DMS153 (cell line): ENCODE results near the gene N4BP2.

Experiments
- DNase-seq: peaks from one replicate; lab custom pipeline; 2025; lab: John Stamatoyannopoulos, UW

N4BP2 gene

DNA sequence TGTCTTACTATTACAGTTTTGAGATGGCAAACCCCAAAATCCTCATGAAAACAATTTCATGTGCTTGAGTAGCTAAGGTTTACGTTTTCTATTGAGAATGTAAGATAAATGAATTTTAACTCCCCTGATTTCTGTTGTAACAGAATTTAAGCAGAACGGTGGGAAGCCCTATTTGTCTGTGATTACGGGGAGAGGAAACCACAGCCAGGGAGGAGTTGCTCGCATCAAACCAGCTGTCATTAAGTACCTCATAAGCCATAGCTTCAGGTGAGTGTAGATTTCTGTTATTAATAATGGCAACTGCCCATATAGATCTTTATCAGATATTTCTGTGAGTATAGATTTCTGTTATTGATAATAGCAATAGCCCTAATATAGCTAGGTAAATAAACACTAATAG is 96.0 kb downstream of the N4BP2 start:
- DNase-seq = no peak

DNA sequence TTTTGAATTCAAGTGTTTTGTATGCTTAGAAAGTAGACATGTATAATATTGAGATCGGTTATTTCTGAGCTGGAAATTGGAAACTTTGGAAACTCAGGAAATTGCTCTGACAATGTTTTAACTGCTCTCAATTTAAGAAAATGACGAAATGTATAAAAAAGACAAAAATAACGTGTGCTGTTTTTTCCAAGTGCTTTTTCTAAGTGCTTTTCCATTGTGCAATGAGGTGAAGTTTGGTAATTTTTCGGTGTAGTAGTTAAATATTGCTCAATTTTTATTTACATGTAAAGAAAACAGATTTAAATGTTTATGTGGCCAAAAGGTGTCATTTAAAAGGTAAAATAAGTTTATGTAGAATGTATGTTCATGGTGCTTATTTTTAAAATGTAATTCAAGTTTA is 100.8 kb downstream of the N4BP2 start:
- DNase-seq = no peak

DNA sequence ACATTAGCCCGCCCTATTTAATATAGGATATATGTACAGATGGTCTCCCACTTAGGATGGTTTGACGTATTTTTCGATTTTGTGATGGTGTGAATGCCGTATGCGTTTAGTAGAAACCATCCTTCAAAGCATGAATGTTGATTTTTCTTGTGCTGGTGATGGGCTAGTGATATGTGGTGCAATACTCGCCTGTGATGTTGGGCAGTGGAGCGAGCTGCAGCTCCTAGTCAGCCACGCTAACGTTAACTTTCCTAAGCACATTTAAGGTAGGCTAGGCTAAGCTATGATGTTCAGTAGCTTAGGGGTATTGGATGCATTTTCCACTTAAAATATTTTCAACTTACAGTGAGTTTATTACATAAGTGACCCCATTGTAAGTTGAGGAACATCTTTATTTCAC is 103.6 kb downstream of the N4BP2 start:
- DNase-seq = no peak

DNA sequence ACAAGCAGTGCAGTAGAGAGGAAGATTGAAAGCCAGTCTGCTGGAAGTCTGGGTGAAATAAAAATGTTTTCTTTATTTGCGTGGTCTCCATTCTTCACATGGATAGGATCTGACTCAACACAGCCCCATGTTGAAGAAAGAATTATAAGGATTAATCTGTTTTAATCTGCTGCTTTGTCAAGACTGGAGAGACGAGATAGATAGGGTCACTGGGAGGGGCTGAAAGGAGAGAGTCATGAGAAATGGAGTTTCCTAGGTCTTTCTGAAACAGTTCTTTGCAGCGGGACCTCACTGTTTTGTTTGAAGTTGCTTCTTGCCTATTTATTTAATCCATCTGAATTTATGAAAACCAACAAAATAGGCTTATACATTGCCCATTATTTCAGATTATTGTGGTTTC is 107.8 kb downstream of the N4BP2 start:
- no peak for DNase-seq

DNA sequence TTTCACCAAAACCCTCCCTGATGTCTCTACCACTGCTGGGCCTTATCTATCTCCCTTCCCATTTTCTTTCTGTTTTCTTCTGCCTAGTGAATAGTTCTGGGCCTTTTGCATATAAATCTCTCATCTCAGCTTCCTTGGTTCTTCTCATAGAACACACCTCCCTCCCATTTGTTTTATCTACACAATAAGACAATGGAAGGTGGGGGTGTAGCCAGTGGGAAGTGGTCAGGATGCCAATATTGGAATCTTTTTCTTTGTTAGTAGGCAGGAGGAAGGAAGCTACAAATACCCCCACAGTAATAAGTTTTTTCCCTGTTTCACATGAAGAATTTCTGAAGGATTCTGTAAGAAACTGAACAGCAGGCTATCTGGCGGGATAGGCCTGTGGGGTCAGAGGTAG is 109.3 kb downstream of the N4BP2 start:
- DNase-seq = no peak

DNA sequence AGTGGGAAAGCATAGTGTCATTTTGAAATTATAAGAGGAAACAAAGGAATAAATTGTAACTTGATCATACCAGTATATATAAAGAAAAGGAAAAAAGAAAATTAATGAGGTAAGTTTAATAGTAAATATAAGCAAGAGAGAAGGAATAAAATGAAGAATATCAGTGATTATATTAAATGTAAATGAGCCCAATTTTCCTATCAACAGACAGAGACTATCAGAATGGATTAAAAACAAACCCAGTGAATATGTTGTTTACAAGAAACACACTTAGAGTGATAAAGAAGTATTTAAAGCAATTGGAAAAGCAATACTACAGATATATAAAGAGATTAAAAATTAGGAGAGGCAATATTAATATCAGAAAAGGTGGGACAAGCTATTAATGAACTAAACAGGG is 111.4 kb downstream of the N4BP2 start:
- DNase-seq = no peak

DNA sequence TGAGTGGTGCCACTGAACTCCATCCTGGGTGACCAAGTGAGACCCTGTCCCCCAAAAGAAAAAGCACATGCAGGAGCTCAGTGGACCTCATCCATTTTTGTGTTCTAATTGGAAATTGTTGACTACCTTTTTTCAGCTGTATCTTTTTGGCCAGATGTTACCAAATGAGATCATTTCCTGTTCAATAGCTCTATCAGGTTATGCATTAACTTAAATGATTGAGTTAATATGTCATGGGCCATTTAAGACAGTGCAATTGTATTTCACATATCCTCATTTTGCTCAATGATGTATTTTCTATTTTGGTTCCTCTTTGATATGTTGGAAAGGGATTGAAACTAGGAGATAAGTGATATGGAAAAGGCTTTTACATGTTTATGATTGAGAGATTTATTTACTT is 113.9 kb downstream of the N4BP2 start:
- no peak for DNase-seq

DNA sequence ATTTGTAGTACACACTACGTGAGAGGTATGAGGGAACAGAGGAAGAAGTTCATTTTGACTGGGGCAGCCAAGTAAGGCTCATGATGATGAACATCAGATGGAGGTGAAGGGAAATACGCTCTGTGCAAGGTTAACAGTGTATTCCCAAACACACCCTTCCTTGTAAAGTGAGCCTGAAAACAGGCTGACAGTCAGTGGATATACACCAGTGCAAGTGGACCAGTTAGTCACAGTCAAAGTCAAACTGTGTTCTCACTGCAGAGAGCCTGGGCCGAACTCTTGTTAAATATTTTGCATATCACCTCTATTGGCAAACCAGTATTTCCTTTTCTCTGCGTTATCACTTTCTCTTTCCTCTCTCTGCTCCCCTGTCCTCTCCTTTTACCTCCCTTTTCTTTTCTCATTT is 116.8 kb downstream of the N4BP2 start:
- no peak for DNase-seq

DNA sequence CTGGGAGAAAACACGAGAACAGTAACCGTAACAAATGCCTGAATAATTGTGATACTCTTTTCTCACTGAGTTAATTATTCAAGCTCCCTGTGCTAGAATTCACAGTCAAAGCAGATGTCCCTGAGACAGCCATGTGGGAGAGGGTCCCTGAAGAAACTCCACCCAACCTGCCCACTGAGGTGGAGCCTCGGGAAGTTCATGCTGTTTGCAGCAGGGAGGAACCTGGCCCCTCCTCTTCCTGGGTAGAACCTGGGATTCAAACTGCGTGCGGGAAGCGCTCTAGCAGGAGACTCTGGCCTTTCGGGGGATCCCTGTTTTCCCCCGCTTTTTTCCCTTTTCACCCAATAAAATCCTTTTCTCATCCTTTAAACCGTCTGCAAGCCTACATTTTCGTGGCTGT is 120.0 kb downstream of the N4BP2 start:
- DNase-seq = no peak

DNA sequence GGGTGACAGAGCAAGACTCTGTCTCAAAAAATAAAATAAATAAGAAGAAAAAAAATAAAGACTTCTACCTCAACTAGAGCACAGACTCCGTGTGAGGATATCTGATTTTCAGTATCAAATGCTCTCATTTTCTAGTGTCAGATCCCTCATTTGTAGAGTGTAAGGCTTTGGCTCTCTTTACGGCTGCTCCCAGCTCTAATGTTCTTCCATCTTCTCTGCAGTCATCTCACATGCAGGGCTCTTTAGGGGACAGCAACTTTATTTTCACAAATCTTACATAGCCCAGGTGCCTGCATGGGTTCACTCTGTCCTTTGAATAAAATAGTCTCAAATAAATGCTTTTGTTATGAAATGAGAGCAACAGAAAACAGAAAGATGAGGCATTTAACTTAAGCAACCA is 120.9 kb downstream of the N4BP2 start:
- no peak for DNase-seq

DNA sequence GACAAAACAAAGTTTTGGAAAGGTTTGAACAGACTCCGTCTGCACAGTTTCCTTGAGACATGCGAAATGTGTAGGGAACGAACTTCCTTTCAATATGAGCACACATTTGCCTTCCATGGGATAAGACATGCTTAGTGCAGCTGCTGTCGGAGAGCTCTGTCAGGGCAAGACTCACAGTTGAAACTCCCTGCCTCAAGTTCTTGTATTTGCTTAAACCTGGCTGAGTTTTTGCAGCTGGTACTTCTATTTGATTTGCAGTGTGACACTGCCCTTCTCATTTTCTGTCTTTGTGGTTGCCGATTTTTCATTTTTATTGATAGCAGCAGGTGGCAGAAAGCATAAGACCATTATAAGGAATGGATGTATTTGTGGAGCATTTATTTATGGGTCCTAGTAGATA is 122.0 kb downstream of the N4BP2 start:
- no peak for DNase-seq

DNA sequence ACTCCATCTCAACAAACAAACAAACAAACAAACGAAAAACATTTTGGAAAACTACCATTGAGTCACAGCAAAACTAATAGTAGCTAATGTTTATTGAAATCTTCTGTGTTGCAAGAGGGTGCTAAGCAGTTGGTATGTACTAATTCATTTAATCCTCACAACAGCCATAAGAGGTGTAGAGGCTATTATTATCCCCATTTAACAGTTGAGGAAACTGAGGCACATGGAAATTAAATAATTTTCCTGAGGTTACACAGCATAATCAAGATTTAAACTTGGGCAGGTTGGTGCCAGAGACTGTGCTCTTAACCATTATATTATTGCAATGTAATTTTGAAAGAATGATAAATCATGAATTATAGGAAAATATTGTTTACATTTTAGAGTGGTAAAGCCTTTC is 122.7 kb downstream of the N4BP2 start:
- no peak for DNase-seq

DNA sequence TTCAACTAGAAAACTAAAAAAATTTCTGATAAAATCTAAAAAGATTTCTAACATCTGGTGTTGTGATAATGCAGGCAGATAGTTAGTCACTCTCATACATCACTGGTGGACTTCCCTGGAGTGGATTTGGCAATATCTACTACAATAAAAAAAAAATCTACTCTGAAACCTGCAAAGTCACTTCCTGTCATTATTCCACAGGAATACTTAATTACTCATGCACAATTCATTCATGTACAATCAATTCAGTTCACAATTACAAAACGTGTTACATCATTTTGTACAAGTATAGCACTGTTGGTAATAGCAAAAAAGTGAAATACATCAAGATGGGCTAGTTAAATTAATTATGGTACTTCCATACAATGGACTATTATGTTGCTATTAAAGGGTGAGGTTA is 123.7 kb downstream of the N4BP2 start:
- DNase-seq = no peak

DNA sequence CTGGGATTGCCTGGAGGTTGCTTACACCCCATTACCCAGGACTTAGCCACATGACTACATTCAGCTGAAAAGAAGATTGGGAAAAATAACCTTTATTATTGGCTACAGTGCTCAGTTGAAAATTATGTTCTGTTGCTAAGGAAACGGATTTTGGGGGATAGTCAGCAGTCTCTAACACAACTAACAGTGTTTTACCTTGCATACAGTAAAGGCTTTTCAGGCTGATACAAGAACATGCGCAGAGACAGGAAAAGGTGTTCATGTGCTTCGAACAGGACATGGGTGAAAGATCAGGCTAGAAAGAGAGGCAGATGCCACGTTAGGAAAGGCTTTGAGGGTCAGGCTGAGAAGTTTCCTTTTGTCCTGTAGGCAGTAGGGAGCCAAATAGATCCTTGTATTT is 125.4 kb downstream of the N4BP2 start:
- DNase-seq = no peak

DNA sequence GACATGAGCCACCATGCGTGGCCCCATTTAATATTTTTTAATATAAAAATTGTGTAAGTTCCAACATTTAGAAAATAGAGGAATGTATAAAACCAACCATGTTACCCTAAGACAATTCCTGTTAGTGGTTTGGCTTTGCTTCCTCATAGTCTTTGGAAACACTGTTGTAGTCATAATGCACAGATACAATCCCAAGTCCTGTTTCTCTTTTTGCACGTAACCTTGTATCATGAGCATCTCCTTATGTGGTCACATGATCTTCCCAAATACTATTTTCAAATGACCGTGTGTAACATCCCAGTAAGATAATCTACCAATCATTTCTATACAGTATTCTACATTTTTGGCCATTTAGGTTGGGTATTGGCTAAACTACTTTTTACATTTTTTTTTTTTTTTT is 126.3 kb downstream of the N4BP2 start:
- DNase-seq = no peak

DNA sequence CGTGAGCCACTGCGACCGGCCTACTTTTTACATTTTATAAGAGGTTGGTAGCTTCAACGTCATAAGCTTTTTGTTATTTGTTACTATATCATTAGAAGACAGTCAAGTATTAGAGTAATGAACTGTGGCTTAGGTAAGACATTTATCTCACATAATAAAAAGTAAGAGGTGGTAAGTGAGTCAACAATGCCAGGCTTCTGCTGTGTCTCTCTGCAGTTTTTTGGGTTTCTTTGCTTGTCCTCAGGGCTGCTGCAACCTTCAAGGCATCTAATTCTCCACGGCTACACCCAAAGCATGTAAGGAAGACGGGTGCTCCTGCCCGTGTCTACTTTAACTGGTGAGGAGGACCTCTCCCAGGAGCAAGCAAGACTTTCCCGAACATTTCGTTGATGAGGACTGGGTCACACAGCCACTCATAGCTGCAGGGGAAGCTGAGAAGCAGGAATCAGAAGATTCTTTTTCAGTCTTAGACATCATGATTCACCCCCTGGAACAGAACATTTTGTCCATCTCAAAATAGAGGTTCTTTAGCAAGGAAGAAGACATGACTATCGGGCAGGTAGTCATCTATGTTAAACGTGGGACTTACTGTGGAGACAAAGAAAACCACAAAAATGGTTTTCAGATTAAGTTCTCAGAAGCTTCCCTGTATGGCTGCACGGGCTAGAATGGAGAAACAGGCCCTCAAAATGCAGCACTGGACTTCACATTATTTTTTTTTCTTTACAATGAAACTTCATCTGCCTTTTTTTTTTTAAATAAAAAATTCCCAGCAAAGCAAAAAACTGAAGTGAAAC is 127.2 kb downstream of the N4BP2 start:
- DNase-seq = no peak

DNA sequence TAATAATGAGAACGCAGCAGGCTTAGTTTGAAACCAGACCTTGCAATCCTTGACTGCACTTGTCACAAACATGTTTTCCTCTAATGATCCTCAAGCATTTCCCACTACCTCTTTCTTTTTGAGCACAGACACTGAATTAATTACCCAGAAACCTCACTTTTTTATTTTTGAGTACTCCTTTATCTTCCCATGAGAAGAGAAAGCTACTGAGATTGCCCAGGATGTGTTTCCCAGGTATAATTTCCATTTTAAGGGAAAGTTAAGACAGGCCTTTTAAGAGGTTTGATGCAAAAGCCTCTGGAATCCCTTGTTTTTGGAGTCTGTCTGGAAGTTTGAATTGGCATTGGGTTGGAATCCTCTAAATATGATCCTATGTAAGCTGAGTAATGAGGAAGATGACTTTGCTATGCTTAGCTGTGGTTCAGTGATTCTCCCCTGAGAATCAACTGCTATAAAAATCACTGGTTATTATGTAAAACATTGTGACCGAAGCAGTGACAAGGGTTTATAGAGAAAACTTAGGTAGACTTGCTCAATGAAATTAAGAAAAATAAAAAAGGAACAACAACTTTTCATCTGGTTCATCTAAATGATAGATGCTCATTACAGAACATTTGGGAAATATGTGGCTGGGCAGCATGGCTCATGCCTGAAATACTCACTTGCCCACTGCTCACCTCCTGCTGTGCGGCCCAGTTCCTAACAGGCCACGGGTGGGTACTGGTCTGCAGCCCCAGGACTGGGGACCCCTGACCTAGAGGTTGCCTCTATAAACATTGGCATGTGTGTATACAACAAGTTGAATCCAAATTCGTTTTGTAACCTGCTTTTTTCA is 129.4 kb downstream of the N4BP2 start:
- DNase-seq = no peak

DNA sequence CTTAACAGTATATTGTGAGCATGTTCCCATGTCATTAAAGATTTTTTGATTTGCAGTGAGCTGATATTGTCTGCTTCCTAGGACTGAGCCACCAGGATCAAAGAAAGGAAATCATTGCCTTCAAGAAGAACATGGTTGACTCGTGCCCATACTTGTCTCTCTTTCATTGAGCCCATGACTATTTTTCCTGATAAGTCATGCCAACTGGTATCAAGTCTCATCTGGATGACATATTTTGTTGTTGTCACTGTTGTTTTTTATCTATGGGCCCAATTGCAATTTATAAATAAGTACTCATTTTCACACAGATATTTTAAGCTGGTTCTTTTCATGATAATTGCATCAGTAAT is 130.0 kb downstream of the N4BP2 start:
- no peak for DNase-seq

DNA sequence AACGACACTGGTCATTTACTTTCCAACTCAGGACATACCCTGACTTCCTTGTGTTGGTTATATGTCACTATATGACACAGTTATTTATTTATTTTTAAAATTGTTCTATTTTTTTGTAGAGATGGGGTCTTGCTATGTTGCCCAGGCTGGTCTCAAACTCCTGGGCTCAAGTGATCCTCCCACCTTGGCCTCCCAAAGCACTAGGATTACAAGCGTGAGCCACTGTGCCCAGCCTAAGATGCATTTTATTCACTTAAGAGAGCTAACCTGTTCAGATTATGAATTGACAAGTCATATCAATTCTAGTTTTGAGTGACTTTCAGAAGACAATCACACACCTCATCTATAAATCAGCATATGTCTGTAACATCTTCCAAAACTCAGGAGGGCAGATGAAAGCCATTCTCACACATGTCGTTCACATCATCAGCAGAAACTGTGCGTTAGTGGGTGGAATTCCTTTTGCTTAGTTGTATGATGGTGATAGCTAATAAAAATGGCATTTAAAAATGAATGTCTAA is 130.8 kb downstream of the N4BP2 start:
- DNase-seq = no peak

DNA sequence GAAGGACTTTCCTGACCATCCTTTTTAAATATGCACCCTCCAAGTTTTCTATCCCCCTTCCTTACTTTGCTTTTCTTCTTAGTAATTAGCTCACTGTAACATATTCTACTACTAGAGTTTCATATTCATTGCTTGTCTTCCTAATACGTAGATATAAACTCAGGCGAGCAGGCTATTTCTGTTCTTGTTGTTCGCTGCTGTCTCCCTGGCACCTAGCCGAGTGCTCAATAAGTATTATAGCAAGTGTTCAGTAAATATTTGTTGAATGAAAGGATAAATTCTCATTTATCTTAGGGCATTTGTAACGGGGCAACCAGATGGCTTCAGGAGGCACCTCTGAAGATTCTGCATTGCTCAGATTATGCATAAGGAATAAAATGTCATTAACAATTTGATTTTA is 133.4 kb downstream of the N4BP2 start:
- peak; percentile 65 for DNase-seq

DNA sequence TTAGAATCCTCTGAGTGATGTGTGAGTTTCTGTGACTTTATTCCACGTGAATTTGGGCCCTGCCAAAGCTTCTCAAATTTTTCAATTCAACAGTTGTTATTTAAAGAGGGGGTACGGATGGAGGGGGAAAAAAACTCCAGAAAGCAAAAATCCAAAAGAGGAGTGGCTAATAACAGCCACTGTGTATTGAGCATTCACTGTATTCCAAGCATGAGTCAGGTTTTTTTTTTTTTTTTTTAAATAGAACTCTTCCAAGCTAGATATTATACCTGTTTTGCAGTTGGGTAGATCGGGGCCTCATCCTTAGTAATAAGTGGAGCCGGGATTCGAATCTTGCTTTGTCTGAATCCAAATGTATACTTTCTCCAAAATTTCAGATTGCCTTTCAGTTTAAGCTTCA is 133.8 kb downstream of the N4BP2 start:
- no peak for DNase-seq

DNA sequence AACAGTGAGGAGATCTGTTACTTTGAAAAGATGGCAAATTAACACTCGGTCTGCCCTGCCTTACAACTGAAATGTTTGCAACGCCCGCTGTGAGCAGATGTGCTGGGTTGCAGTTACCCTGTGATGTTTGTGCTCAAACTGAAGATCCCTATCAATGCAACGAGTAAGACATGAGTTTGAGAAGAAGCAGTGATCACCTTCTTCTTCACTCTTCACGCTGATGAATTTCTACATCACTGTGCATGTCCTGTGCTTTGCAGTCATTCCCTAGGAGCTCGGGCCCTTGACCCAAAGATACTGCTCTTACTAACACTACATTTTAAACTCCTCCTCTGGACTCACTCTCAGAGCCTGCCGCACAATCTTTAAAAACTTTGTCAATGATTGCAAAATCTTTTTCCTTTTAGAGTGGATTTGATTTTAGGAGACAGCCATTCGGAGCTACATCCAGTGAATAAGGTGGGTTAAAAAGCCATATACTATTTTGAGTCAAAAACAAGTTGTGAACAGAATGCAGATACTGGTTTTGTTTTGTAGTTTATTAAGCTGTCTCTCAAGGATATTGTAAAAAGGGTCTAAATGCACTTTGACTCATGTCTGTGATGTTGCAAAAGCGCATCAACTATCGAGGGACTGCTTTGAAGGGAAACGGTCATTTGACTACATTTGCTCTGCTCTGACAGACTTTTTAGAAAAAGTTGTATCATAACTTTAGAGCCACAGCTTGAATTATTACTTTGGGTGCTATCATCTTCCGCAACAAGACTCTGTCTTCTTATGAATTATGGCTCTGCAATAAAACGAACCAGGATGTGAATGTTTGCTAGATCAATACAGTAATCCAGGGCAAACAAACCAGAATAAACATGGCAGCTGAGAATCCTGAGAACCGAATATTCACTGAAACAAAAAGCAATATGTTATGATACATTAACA is 134.5 kb downstream of the N4BP2 start:
- DNase-seq = peak; percentile 44
